Mucosa of stomach (tissue), 1 donor: ENCODE measurements around the gene KLF17.

Experiments
- H3K27me3 ChIP-seq: one replicate; pipeline ENCODE4 v1.7.0; 2013; ENCODE audit warnings: mild to moderate bottlenecking, low read length; ENCODE audit not compliant: control insufficient read depth, insufficient read depth
- H3K36me3 ChIP-seq: one replicate; pipeline ENCODE4 v1.7.0; 2013; ENCODE audit warnings: low read length; ENCODE audit not compliant: control insufficient read depth, insufficient read depth
- H3K4me1 ChIP-seq: one replicate; pipeline ENCODE4 v1.7.0; 2013; ENCODE audit warnings: mild to moderate bottlenecking, low read length; ENCODE audit not compliant: control insufficient read depth, insufficient read depth
- H3K4me3 ChIP-seq: one replicate; pipeline ENCODE4 v1.7.0; 2013; ENCODE audit warnings: low read length
- H3K9ac ChIP-seq: one replicate; pipeline ENCODE4 v1.7.0; 2013; ENCODE audit warnings: mild to moderate bottlenecking, low read length, moderate library complexity
- H3K9me3 ChIP-seq: one replicate; pipeline ENCODE4 v1.7.0; 2013; ENCODE audit warnings: mild to moderate bottlenecking, low read length, moderate library complexity; ENCODE audit not compliant: control insufficient read depth
- donor health status: Pancreatic carcinoma.

The KLF17 gene

GRCh38 chr1:44170281-44170823 is 51.7 kb downstream of the KLF17 start:
- no peaks in the 10 kb centered on the region for H3K9me3 ChIP-seq
- peaks cover 3% of the 10 kb centered on the region for H3K27me3 ChIP-seq
- H3K9ac ChIP-seq = no peak overlapping the region
- H3K4me3 ChIP-seq = no peak overlapping the region
- no peaks in the 10 kb centered on the region for H3K4me1 ChIP-seq
- H3K36me3 ChIP-seq = no peaks in the 10 kb centered on the region

- Histone ChIP-seq H3K9ac (no peak overlapping the region), H3K4me3 (no peak overlapping the region), H3K36me3 (no peaks in the 10 kb centered on the region), H3K9me3 (no peaks in the 10 kb centered on the region), H3K4me1 (no peaks in the 10 kb centered on the region), H3K27me3 (no peaks in the 10 kb centered on the region)
Measured at GRCh38 chr1:44174630-44175029, 56.0 kb downstream of the KLF17 start.
